Lower lobe of right lung (tissue), 2 donors: ENCODE measurements around the gene BCKDHB. TPM values are rescaled to one million over a fixed set of nuclear protein-coding genes. Genes with fewer than 3 reads are reported as not detected.

Source experiments
- ATAC-seq, 2 donors: fragments of 200-7000 bp; cut with Tn5 transposase; one replicate each; pipeline ENCODE4 v1.9.1; 2020 to 2022; ENCODE audit warnings: mild to moderate bottlenecking in 2 of 2, moderate library complexity in 2 of 2
- DNase-seq: peaks from one replicate; pipeline ENCODE4 v3.0.0-alpha.2; 2020
- H3K27ac ChIP-seq: fragments of 200-600 bp; one replicate; pipeline ENCODE4 v1.8.0; 2022
- H3K27me3 ChIP-seq: fragments of 200-600 bp; one replicate; pipeline ENCODE4 v1.8.0; 2022; ENCODE audit warnings: low read depth
- H3K36me3 ChIP-seq: fragments of 200-600 bp; one replicate; pipeline ENCODE4 v1.8.0; 2022; ENCODE audit warnings: mild to moderate bottlenecking
- H3K4me1 ChIP-seq: fragments of 200-600 bp; one replicate; pipeline ENCODE4 v1.8.0; 2022
- H3K4me3 ChIP-seq: fragments of 200-600 bp; one replicate; pipeline ENCODE4 v1.8.0; 2022; ENCODE audit warnings: mild to moderate bottlenecking
- H3K9me3 ChIP-seq: fragments of 200-600 bp; one replicate; pipeline ENCODE4 v1.8.0; 2022
- CTCF ChIP-seq: fragments of 200-600 bp; IDR thresholded peaks from one replicate; pipeline ENCODE4 v1.8.0; 2022; ENCODE audit warnings: antibody characterized with exemption, mild to moderate bottlenecking
- intact Hi-C: fragments of 100-400 bp; cut with DNase I; formaldehyde crosslinking; loops from one replicate; pipeline ENCODE4 v1.11.0; 2022
- total RNA-seq: library from RNA; stranded (reverse); fragmentation: NEBNext Ultra II Directional; extraction: Animal tissue kit (Norgen Biotek cat#: 25700); gene quantifications from one replicate; pipeline ENCODE4 v1.2.1, GENCODE V29; 2021
- donor health status: DM: no; HTN: yes; CAD: no; lungs with severe emphysema.

Gene BCKDHB
- total RNA-seq, 1 donor from 2014 or later: 13.8 TPM

DNA sequence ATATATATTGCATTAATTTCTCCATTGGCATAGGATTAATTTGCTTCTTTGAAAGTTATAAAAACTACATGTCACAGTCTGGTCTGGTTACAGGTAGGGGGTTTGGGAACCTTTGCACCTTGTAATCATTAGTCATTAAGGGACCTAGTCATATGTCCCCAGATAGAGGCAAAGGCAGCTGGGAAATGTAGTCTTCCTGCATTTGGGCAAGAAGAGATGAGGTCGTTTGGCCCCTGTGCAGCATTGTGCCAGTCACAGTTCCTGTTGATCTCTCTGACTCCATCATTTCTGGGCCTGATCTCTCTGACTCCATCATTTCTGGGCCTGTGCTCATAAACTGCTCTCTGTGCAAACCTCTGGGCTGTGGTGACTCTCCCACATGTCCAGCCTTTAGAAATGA is 73.2 kb downstream of the BCKDHB start:
- intact Hi-C loops: no loop called here
- no peak overlapping the region for H3K27ac ChIP-seq

DNA sequence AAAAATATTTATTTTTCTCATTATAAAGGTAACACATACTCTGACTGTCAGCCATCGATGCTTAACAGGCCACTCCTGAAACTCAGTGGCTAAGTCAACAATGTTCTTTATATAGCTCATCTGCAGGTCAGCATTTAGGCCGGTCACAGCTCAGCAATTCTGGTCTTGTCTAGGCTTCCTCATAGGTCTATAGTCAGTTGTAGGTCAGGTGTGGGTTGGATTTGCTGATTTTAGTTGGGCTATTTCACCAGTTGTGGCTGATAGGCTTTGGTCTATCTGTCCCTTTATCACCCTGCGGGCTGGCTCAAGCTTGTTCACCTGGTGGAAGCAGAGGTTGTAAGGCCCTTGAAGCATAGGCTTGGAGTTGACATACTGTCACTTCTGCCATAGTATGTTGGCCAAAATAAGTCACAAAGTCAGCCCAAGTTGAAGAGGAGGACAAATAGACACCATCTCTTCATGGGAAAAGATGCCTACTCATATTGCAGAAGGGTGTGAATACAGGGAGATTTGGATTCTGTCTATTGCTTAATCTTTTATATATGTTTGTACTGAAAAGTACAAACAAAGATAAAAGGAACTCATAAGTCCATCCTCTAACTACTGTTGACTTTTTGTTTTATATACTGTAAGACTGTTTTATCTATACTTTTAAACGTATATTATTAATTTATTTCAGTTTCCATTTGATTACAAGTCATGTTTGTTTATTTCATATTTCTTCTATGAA is 75.0 kb downstream of the BCKDHB start:
- DNase-seq: no peak

More for the DNA sequence above, 73.2 kb downstream of the BCKDHB start:
- H3K27me3 ChIP-seq: no peaks in the 10 kb centered on the region
- H3K4me1 ChIP-seq: no peaks in the 10 kb centered on the region
- DNase-seq (no peak), ATAC-seq (no peak)
- no peak overlapping the region for H3K4me3 ChIP-seq
- no peaks in the 10 kb centered on the region for H3K9me3 ChIP-seq
- H3K36me3 ChIP-seq: no peaks in the 10 kb centered on the region
- TF ChIP-seq CTCF: no peak

DNA sequence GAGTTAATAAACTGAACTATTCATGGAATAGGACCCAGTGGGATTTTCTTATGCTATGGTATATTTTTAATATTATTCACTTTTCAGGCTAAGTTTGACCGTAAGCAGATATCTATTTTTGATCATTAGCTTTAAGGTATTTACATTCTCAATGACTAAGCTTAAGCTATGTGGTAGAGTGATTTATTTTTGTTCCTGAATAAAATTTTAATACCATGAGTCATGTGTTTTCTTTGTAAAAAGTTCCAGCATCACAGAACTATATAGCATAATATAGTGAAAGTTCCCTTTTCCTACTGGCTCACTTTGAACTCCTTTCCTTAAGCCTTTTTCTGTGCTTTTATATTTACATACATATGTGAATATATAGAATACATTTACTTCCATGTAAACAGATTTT is 75.8 kb downstream of the BCKDHB start:
- no peak for DNase-seq
- intact Hi-C loops: no loop called here
- H3K4me3 ChIP-seq: no peak overlapping the region

More for the DNA sequence above, 75.0 kb downstream of the BCKDHB start:
- Histone ChIP-seq H3K4me1 (no peaks in the 10 kb centered on the region), H3K36me3 (no peaks in the 10 kb centered on the region), H3K27ac (no peak overlapping the region), H3K27me3 (no peaks in the 10 kb centered on the region), H3K4me3 (no peak overlapping the region), H3K9me3 (no peaks in the 10 kb centered on the region)
- no peak for ATAC-seq
- intact Hi-C loops: no loop called here
- no peak for TF ChIP-seq CTCF

GRCh38 chr6:80183019-80183795 is 76.7 kb downstream of the BCKDHB start:
- intact Hi-C loops: no loop called here
- no peak for TF ChIP-seq CTCF
- Histone ChIP-seq H3K27me3 (no peaks in the 10 kb centered on the region), H3K4me3 (no peak overlapping the region), H3K9me3 (no peaks in the 10 kb centered on the region), H3K27ac (no peak overlapping the region), H3K36me3 (no peaks in the 10 kb centered on the region), H3K4me1 (no peaks in the 10 kb centered on the region)
- ATAC-seq (no peak), DNase-seq (no peak)

More for the DNA sequence above, 75.8 kb downstream of the BCKDHB start:
- no peak for ATAC-seq
- no peak for TF ChIP-seq CTCF
- H3K27me3 ChIP-seq: no peaks in the 10 kb centered on the region
- no peaks in the 10 kb centered on the region for H3K9me3 ChIP-seq
- H3K4me1 ChIP-seq: no peaks in the 10 kb centered on the region
- H3K27ac ChIP-seq: no peak overlapping the region
- no peaks in the 10 kb centered on the region for H3K36me3 ChIP-seq

GRCh38 chr6:80185492-80185891 is 79.0 kb downstream of the BCKDHB start:
- ATAC-seq: no peak
- H3K27me3 ChIP-seq: no peaks in the 10 kb centered on the region
- TF ChIP-seq CTCF: no peak
- no peaks in the 10 kb centered on the region for H3K36me3 ChIP-seq
- intact Hi-C loops: no loop called here
- no peak overlapping the region for H3K27ac ChIP-seq
- no peak for DNase-seq
- H3K4me1 ChIP-seq: no peaks in the 10 kb centered on the region
- no peaks in the 10 kb centered on the region for H3K9me3 ChIP-seq
- H3K4me3 ChIP-seq: no peak overlapping the region
